HCT116 (cell line): ENCODE data around the gene MORC4. TPM values are rescaled to one million over a fixed set of nuclear protein-coding genes. Genes with fewer than 3 reads are reported as not detected.

Experiments
- ATAC-seq: fragments of 200-7000 bp; cut with Tn5 transposase; 2 replicates; pipeline ENCODE4 v1.9.1; 2020; ENCODE audit warnings: mild to moderate bottlenecking, moderate library complexity
- BruUV-seq: library from RNA; stranded (reverse); fragments of 400-500 nt; replicated peaks from 2 replicates; lab custom pipeline; 2021; lab: Mats Ljungman, UMichigan
- CTCF ChIA-PET: fragments of 300-600 bp; sonication (Branson Sonifier 250); formaldehyde crosslinking; loops from one replicate; lab custom pipeline; 2021; ENCODE audit warnings: antibody characterized with exemption; lab: Charles Lee
- POLR2A ChIA-PET: fragments of 300-600, 350-600 bp; sonication (Branson Sonifier 250); formaldehyde crosslinking; loops from one replicate; lab custom pipeline; 2021; ENCODE audit warnings: antibody characterized with exemption; lab: Charles Lee
- RAD21 ChIA-PET, 2 experiments: fragments of 300-600 bp; sonication (Branson Sonifier 250); formaldehyde crosslinking; loops; one replicate each; lab custom pipeline; 2023; ENCODE audit warnings: low total read pairs in 2 of 2; ENCODE audit not compliant: uncharacterized antibody in 2 of 2, unreplicated experiment in 2 of 2, low non-redundant PET in 1 of 2; lab: Charles Lee
- DNase-seq: peaks from one replicate; pipeline ENCODE4 v3.0.0-alpha.2; 2010; ENCODE audit warnings: low read depth, low spot score
- H2AFZ ChIP-seq: fragments of 200-600 bp; shearing (Covaris generic), sonication (generic); 2 replicates; pipeline ENCODE4 v1.6.1; 2017; ENCODE audit warnings: low read depth, mixed run types, mixed read lengths, antibody characterized with exemption, low read length; ENCODE audit not compliant: poor library complexity, severe bottlenecking
- H3K27ac ChIP-seq: 2 replicates; pipeline ENCODE4 v1.5.1; 2012; ENCODE audit warnings: low read depth, low read length
- H3K27me3 ChIP-seq: fragments of 200-600 bp; sonication (generic); 2 replicates; pipeline ENCODE4 v1.6.1; 2016; ENCODE audit warnings: mixed run types, low read length, mixed read lengths; ENCODE audit not compliant: insufficient read depth
- H3K36me3 ChIP-seq, 2 experiments: fragments of 200-500 bp in 1 of 2; fragments of 200-600 bp in 1 of 2; sonication (Bioruptor generic) in 1 of 2; sonication (generic) in 1 of 2; 2 replicates each; pipeline versions ENCODE4 v1.5.1 to v1.6.1; 2014 to 2016; ENCODE audit warnings: low read length in 2 of 2, inconsistent platforms in 1 of 2, mixed read lengths in 1 of 2, mixed run types in 1 of 2; ENCODE audit not compliant: insufficient read depth in 2 of 2, control insufficient read depth in 1 of 2
- H3K4me1 ChIP-seq, 2 experiments: fragments of 200-600 bp in 1 of 2; sonication (generic) in 1 of 2; 2 replicates each; pipeline versions ENCODE4 v1.5.1 to v1.6.1; 2012 to 2017; ENCODE audit warnings: low read length in 2 of 2, inconsistent platforms in 1 of 2, mild to moderate bottlenecking in 1 of 2, mixed read lengths in 1 of 2, mixed run types in 1 of 2, moderate library complexity in 1 of 2; ENCODE audit not compliant: insufficient read depth in 2 of 2, control insufficient read depth in 1 of 2
- H3K4me2 ChIP-seq: fragments of 200-600 bp; sonication (generic); 2 replicates; pipeline ENCODE4 v1.6.1; 2017; ENCODE audit warnings: mixed run types, low read length, mixed read lengths
- H3K4me3 ChIP-seq, 2 experiments: fragments of 200-600 bp in 1 of 2; sonication (generic) in 1 of 2; replicated peaks in 1 of 2; 2 replicates each; pipeline ENCODE4 v1.5.1; 2011 to 2016; ENCODE audit warnings: low read length in 2 of 2, control low read depth in 1 of 2, low read depth in 1 of 2, mild to moderate bottlenecking in 1 of 2, mixed read lengths in 1 of 2, mixed run types in 1 of 2
- H3K79me2 ChIP-seq: fragments of 200-600 bp; sonication (generic); 2 replicates; pipeline ENCODE4 v1.6.1; 2017; ENCODE audit warnings: mild to moderate bottlenecking, mixed run types, low read length, moderate library complexity, mixed read lengths; ENCODE audit not compliant: insufficient read depth
- H3K9ac ChIP-seq: fragments of 200-600 bp; sonication (generic); 2 replicates; pipeline ENCODE4 v1.6.1; 2016; ENCODE audit warnings: low read length, mixed read lengths
- H3K9me2 ChIP-seq: fragments of 200-600 bp; sonication (generic), shearing (Covaris generic); 2 replicates; pipeline ENCODE4 v1.6.1; 2017; ENCODE audit warnings: mixed run types, mild to moderate bottlenecking, moderate library complexity; ENCODE audit not compliant: insufficient read depth
- H3K9me3 ChIP-seq, 2 experiments: fragments of 200-500 bp in 1 of 2; fragments of 200-600 bp in 1 of 2; sonication (Bioruptor generic) in 1 of 2; sonication (generic) in 1 of 2; 2 replicates each; pipeline ENCODE4 v1.6.1; 2014 to 2017; ENCODE audit warnings: low read length in 2 of 2, mixed read lengths in 2 of 2, inconsistent platforms in 1 of 2, low read depth in 1 of 2, mild to moderate bottlenecking in 1 of 2, mixed run types in 1 of 2, moderate library complexity in 1 of 2; ENCODE audit not compliant: control insufficient read depth in 1 of 2, insufficient read depth in 1 of 2
- H4K20me1 ChIP-seq: fragments of 200-600 bp; sonication (generic), shearing (Covaris generic); 2 replicates; pipeline ENCODE4 v1.6.1; 2017; ENCODE audit warnings: mixed run types, mild to moderate bottlenecking, moderate library complexity; ENCODE audit not compliant: insufficient read depth
- CBX3 ChIP-seq: IDR thresholded peaks from 2 replicates; pipeline ENCODE4 v1.6.1; 2012; ENCODE audit warnings: low read depth
- EZH2phosphoT487 ChIP-seq: fragments of 200-600 bp; IDR thresholded peaks from 2 replicates; pipeline ENCODE4 v1.6.1; 2018; ENCODE audit warnings: antibody characterized with exemption, borderline replicate concordance
- FOSL1 ChIP-seq: IDR thresholded peaks from 2 replicates; pipeline ENCODE4 v1.6.1; 2012; ENCODE audit warnings: low read depth
- JUND ChIP-seq: IDR thresholded peaks from 2 replicates; pipeline ENCODE4 v1.6.1; 2012
- POLR2A ChIP-seq: IDR thresholded peaks from 2 replicates; pipeline ENCODE4 v1.7.0; 2011; ENCODE audit warnings: borderline replicate concordance; ENCODE audit not compliant: insufficient read depth, insufficient read length; ENCODE audit errors: extremely low read depth
- POLR2AphosphoS5 ChIP-seq: IDR thresholded peaks from 2 replicates; pipeline ENCODE4 v1.6.1; 2011; ENCODE audit warnings: mild to moderate bottlenecking, low read depth, low read length, moderate library complexity
- SP1 ChIP-seq: IDR thresholded peaks from 2 replicates; pipeline ENCODE4 v1.6.1; 2012; ENCODE audit warnings: low read depth
- TCF7L2 ChIP-seq: IDR thresholded peaks from 2 replicates; pipeline ENCODE4 v1.7.0; 2011; ENCODE audit warnings: borderline replicate concordance, inconsistent platforms; ENCODE audit not compliant: insufficient read depth, insufficient read length; ENCODE audit errors: extremely low read depth
- ZNF274 ChIP-seq: fragments of 200-500 bp; sonication (Bioruptor generic); IDR thresholded peaks from 2 replicates; pipeline ENCODE4 v1.6.1; 2014; ENCODE audit warnings: mild to moderate bottlenecking, low read depth, low read length, inconsistent platforms
- intact Hi-C: fragments of 100-400 bp; cut with micrococcal nuclease; formaldehyde crosslinking; loops from 2 replicates; pipeline ENCODE4 v1.10.0; 2022
- total RNA-seq: library from RNA; stranded (reverse); gene quantifications from one replicate; pipeline ENCODE4 v1.2.1, GENCODE V29; 2021; ENCODE audit not compliant: unreplicated experiment
- TF ChIP-seq, protein P1 (sequence below): IDR thresholded peaks from 2 replicates; pipeline ENCODE4 v1.6.1; 2012
- TF ChIP-seq, protein P2 (sequence below): IDR thresholded peaks from 2 replicates; pipeline ENCODE4 v1.6.1; 2012
- TF ChIP-seq, protein P3 (sequence below), 3 experiments: fragments of 200-600 bp in 1 of 3; sonication (generic) in 1 of 3; IDR thresholded peaks in 2 of 3; conservative IDR thresholded peaks in 1 of 3; 2 replicates each; pipeline ENCODE4 v1.5.1; 2012 to 2017; ENCODE audit warnings: low read depth in 2 of 3, low read length in 2 of 3, antibody characterized with exemption in 1 of 3, borderline replicate concordance in 1 of 3, control low read depth in 1 of 3, mild to moderate bottlenecking in 1 of 3, mixed read lengths in 1 of 3, mixed run types in 1 of 3, moderate library complexity in 1 of 3; ENCODE audit not compliant: insufficient read depth in 1 of 3

Gene MORC4
- total RNA-seq, 1 experiment from 2014 or later, result 20.6 TPM

DNA sequence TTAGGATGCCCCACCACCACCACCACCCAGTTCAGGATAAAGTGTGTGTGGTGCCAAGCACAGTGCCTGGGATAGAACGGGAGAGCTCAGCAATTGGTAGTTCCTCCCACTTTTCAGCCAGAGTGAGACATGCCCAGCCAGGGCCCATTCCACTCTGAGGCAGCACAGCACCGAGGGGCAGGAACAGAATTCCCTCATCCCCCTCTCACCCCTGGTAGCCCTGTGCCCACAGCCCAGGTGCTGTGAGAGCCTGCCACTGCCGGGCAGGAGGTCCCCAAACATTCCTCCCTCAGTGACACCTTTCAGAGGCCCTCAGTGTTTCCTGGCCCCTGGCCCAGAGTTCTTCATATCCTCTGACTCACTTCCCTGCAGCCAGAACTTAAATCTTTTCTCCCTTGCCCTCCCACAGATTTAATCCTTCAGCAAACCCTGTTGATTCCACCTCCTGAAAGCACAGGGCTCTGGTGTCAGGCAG is 105.0 kb downstream of the MORC4 start:
- RAD21 ChIA-PET, result interaction anchor here (0.8 to 1.4 kb wide), 2 partner anchors 65 kb away, joined by 4 to 7 read pairs; no protein-coding TSS in a partner anchor
- H3K36me3 ChIP-seq, result no peaks in the 10 kb centered on the region
- no TSS peak for BruUV-seq
- no peaks in the 10 kb centered on the region for H3K9me3 ChIP-seq
- no peaks in the 10 kb centered on the region for H3K9me2 ChIP-seq
- H3K9ac ChIP-seq, result peak overlapping the region; percentile 33
- H4K20me1 ChIP-seq, result no peaks in the 10 kb centered on the region
- H3K4me1 ChIP-seq, result peaks cover 19 to 47% of the 10 kb centered on the region in 2 experiments
- peak overlapping the region; percentile 79 for H3K27ac ChIP-seq
- intact Hi-C loops, result loop anchor here (1.0 to 10.0 kb wide), 7 partner anchors 58 to 1180 kb away; no protein-coding TSS in a partner anchor
- H3K27me3 ChIP-seq, result no peaks in the 10 kb centered on the region
- CTCF ChIA-PET, result interaction anchor here (0.7 to 3.5 kb wide), 9 partner anchors 10 to 778 kb away, joined by 3 to 28 read pairs (median 5); no protein-coding TSS in a partner anchor
- no peaks in the 10 kb centered on the region for H3K79me2 ChIP-seq
- TF ChIP-seq SP1 (peak; percentile 43; the same call in 1 of the 2 replicates), JUND (peak; percentile 63), POLR2A (no peak), CBX3 (0 out of 2 replicates have a peak, but pooled peaks have one; percentile 28), ZNF274 (no peak), POLR2AphosphoS5 (peak; percentile 24; the same call in 1 of the 2 replicates), EZH2phosphoT487 (no peak), TCF7L2 (peak; percentile 33), FOSL1 (peak; percentile 63)
- TF ChIP-seq, protein P1, sequence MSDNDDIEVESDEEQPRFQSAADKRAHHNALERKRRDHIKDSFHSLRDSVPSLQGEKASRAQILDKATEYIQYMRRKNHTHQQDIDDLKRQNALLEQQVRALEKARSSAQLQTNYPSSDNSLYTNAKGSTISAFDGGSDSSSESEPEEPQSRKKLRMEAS, result 0 out of 2 replicates have a peak, but pooled peaks have one; percentile 10
- TF ChIP-seq, protein P2, sequence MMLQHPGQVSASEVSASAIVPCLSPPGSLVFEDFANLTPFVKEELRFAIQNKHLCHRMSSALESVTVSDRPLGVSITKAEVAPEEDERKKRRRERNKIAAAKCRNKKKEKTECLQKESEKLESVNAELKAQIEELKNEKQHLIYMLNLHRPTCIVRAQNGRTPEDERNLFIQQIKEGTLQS, result no peak
- TF ChIP-seq, protein P3, sequence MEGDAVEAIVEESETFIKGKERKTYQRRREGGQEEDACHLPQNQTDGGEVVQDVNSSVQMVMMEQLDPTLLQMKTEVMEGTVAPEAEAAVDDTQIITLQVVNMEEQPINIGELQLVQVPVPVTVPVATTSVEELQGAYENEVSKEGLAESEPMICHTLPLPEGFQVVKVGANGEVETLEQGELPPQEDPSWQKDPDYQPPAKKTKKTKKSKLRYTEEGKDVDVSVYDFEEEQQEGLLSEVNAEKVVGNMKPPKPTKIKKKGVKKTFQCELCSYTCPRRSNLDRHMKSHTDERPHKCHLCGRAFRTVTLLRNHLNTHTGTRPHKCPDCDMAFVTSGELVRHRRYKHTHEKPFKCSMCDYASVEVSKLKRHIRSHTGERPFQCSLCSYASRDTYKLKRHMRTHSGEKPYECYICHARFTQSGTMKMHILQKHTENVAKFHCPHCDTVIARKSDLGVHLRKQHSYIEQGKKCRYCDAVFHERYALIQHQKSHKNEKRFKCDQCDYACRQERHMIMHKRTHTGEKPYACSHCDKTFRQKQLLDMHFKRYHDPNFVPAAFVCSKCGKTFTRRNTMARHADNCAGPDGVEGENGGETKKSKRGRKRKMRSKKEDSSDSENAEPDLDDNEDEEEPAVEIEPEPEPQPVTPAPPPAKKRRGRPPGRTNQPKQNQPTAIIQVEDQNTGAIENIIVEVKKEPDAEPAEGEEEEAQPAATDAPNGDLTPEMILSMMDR (IDR thresholded peaks at IDR 0.05 in 2 of 3, conservative IDR thresholded peaks at IDR 0.05 in 1 of 3; ENCODE audit: borderline replicate concordance in 1 of 3, insufficient read depth in 1 of 3, low read depth in 2 of 3, low read length in 2 of 3), result no peak
- DNase-seq (peak; percentile 62), ATAC-seq (peak; percentile 75)
- peak overlapping the region; percentile 72 for H3K4me2 ChIP-seq
- peak overlapping the region; percentile 26 for H2AFZ ChIP-seq
- POLR2A ChIA-PET, result interaction anchor here (1.4 kb wide), 1 partner anchor 65 kb away, joined by 3 read pairs; no protein-coding TSS in a partner anchor
- H3K4me3 ChIP-seq, result peak overlapping the region; percentile 7 to 30; a peak in 2 of 4 replicates
